ENCODE measurements around the gene UGT3A1.

The UGT3A1 gene

GRCh38 chr5:35908228-35908627, 83.0 kb downstream of the UGT3A1 start:
- no peak for DNase-seq (ENCODE audit: low spot score)

GRCh38 chr5:35904443-35905132, 86.6 kb downstream of the UGT3A1 start:
- no peak for DNase-seq (ENCODE audit: low spot score)

- DNase-seq (ENCODE audit: low spot score): no peak
Measured at GRCh38 chr5:35903631-35904203, 87.5 kb downstream of the UGT3A1 start.

- peak; percentile 51 for DNase-seq (ENCODE audit: low spot score)
Measured at GRCh38 chr5:35902046-35902672, 89.0 kb downstream of the UGT3A1 start.
